Glutamatergic neuron (in vitro differentiated cells): Measurements from ENCODE around the gene RPL5. TPM values are rescaled to one million over a fixed set of nuclear protein-coding genes. Genes with fewer than 3 reads are reported as not detected.

ENCODE experiments used
- DNase-seq: peaks from one replicate; pipeline ENCODE4 v3.0.0; 2022
- H3K27ac Mint-ChIP-seq: one replicate; pipeline ENCODE4 v1.8.0; 2020; ENCODE audit warnings: mild to moderate bottlenecking, mixed read lengths, inconsistent platforms; ENCODE audit not compliant: unreplicated experiment
- H3K27me3 Mint-ChIP-seq: one replicate; pipeline ENCODE4 v1.8.0; 2020; ENCODE audit warnings: mild to moderate bottlenecking, moderate library complexity, mixed read lengths, inconsistent platforms; ENCODE audit not compliant: unreplicated experiment
- H3K36me3 Mint-ChIP-seq: one replicate; pipeline ENCODE4 v1.8.0; 2020; ENCODE audit warnings: mild to moderate bottlenecking, mixed read lengths, inconsistent platforms; ENCODE audit not compliant: unreplicated experiment
- H3K4me1 Mint-ChIP-seq: one replicate; pipeline ENCODE4 v1.8.0; 2020; ENCODE audit warnings: mild to moderate bottlenecking, low read depth, mixed read lengths, inconsistent platforms; ENCODE audit not compliant: unreplicated experiment
- H3K4me3 Mint-ChIP-seq: one replicate; pipeline ENCODE4 v1.8.0; 2020; ENCODE audit warnings: mild to moderate bottlenecking, mixed read lengths, inconsistent platforms; ENCODE audit not compliant: unreplicated experiment
- H3K9me3 Mint-ChIP-seq: one replicate; pipeline ENCODE4 v1.8.0; 2020; ENCODE audit warnings: mild to moderate bottlenecking, moderate library complexity, mixed read lengths, inconsistent platforms; ENCODE audit not compliant: unreplicated experiment
- CTCF ChIP-seq: fragments of 200-600 bp; sonication (generic); IDR thresholded peaks from one replicate; pipeline ENCODE4 v1.5.0; 2021; ENCODE audit not compliant: partially characterized antibody, unreplicated experiment
- total RNA-seq: library from RNA; stranded (reverse); fragmentation: NEBNext Ultra II Directional; extraction: Animal tissue kit (Norgen Biotek cat#: 25700); gene quantifications from one replicate; pipeline ENCODE4 v1.2.1, GENCODE V29; 2021; ENCODE audit not compliant: unreplicated experiment

The RPL5 gene
- total RNA-seq, 1 donor from 2014 or later, result 692 TPM

GRCh38 chr1:92820024-92820423 lies 11.8 kb upstream of the RPL5 start:
- no peak for DNase-seq
- H3K9me3 Mint-ChIP-seq, result peaks cover 2% of the 10 kb centered on the region
- H3K27ac Mint-ChIP-seq, result no peak overlapping the region
- H3K36me3 Mint-ChIP-seq, result no peaks in the 10 kb centered on the region
- no peaks in the 10 kb centered on the region for H3K4me1 Mint-ChIP-seq
- no peak overlapping the region for H3K4me3 Mint-ChIP-seq
- TF ChIP-seq CTCF, result no peak
- H3K27me3 Mint-ChIP-seq, result no peaks in the 10 kb centered on the region

- Mint-ChIP-seq H3K4me1 (no peaks in the 10 kb centered on the region), H3K27me3 (no peaks in the 10 kb centered on the region), H3K36me3 (no peaks in the 10 kb centered on the region), H3K27ac (no peak overlapping the region), H3K9me3 (peaks cover 2% of the 10 kb centered on the region), H3K4me3 (no peak overlapping the region)
- TF ChIP-seq CTCF, result no peak
- DNase-seq, result no peak
Observed at GRCh38 chr1:92820551-92820950, 11.3 kb upstream of the RPL5 start.

GRCh38 chr1:92822879-92823278 lies 9.0 kb upstream of the RPL5 start:
- no peaks in the 10 kb centered on the region for H3K9me3 Mint-ChIP-seq
- H3K27ac Mint-ChIP-seq, result no peak overlapping the region
- H3K4me1 Mint-ChIP-seq, result no peaks in the 10 kb centered on the region
- TF ChIP-seq CTCF, result no peak
- no peaks in the 10 kb centered on the region for H3K36me3 Mint-ChIP-seq
- DNase-seq, result no peak
- H3K27me3 Mint-ChIP-seq, result no peaks in the 10 kb centered on the region
- H3K4me3 Mint-ChIP-seq, result no peak overlapping the region

GRCh38 chr1:92826792-92827191 lies 5.0 kb upstream of the RPL5 start:
- Mint-ChIP-seq H3K27me3 (peaks cover under 1% of the 10 kb centered on the region), H3K4me3 (no peak overlapping the region)
- DNase-seq, result no peak

GRCh38 chr1:92831368-92831761 lies 475 bp upstream of the RPL5 start:
- no peak for TF ChIP-seq CTCF
- no peaks in the 10 kb centered on the region for H3K36me3 Mint-ChIP-seq
- DNase-seq, result no peak
- peaks cover 4% of the 10 kb centered on the region for H3K27me3 Mint-ChIP-seq
- H3K27ac Mint-ChIP-seq, result peak overlapping the region; percentile 93
- peaks cover 6% of the 10 kb centered on the region for H3K9me3 Mint-ChIP-seq
- H3K4me1 Mint-ChIP-seq, result peaks cover 12% of the 10 kb centered on the region
- peak overlapping the region; percentile 97 for H3K4me3 Mint-ChIP-seq

More at GRCh38 chr1:92826792-92827191, 5.0 kb upstream of the RPL5 start:
- Mint-ChIP-seq H3K27ac (no peak overlapping the region), H3K4me1 (no peaks in the 10 kb centered on the region), H3K9me3 (peaks cover 2% of the 10 kb centered on the region), H3K36me3 (no peaks in the 10 kb centered on the region)
- no peak for TF ChIP-seq CTCF
